HG03159 (cell line): ENCODE measurements around the gene MAST4.
"Not testable (repeated sequence)": the region's sequence is repeated elsewhere in the genome, so short reads cannot be mapped to it uniquely, and the experiment has no call there.

ENCODE experiments used
- ATAC-seq: cut with Tn5 transposase; IDR thresholded peaks from one replicate; pipeline ENCODE4 v1.9.1; 2021; ENCODE audit warnings: mild to moderate bottlenecking, moderate library complexity; ENCODE audit not compliant: unreplicated experiment

The MAST4 gene

DNA sequence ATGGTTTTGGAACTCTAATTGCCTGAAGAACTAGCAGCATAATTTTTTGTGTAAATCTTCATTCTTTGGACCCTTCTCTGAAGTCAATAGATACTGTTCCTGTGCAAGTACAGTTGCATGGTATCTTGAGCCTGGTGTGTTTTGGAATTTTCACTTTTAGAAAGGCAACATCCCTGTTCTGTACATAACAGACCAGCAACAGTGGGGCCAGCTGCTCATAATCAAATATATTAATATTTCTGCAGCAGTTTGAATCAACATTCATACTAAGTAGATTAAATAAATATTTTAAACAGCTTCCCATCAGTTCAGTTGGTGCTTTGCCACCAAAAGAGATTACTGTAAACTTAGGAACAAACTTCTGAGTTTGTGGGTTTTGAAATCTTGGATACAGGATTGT is 502.5 kb downstream of the MAST4 start:
- no peak for ATAC-seq

DNA sequence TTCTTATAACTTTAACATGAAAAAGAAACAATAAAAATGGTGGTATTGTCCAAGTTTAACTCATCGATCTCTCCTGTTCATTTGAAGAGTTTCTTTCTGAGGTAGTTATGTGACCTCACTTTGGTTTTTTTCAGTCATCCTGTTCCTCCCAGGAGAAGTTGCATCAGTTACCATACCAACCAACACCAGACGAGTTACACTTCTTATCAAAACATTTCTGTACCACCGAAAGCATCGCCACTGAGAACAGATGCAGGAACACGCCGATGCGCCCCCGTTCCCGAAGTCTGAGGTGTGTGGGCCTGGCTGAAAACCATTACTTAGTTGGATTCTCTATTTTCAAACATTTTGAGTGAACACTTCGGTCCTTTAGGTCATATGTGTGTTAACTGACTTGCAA is 504.1 kb downstream of the MAST4 start:
- no peak for ATAC-seq

DNA sequence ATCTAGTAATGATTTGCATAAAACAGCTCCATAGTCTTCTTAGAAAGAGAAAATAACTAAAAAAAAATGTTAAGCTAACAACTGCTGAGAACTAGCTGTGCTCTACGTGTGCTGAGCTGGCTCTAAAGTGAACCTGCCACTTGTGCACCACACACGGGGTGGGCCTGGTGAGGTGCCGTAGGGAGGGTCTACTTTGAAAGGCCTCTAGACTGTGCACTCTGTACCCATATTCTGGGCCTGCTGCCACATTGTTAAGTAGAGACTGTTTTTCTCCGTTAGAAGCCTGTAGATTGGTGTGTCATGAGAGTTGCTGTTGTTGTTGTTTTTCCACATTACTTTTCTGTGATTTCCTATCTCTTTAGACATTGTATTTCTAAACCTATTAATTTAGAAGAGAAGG is 506.5 kb downstream of the MAST4 start:
- no peak for ATAC-seq

DNA sequence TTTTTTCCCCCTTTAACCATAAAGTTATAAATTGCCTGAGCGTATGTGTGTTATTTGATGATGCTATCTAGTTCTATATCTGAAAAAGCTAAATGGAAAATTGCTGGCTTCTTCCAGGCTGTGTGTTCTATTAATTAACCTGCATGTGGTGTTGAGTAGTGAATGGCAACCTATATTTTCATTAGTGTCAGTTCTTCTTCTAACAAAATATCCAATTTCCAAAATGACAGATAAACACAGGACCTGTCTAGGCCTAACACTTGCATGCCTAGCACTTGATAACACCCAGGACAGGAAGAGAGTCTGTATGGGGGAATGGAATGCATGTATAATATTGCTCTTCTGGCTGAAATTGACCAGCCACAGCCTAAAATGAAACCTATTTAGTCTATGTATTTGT is 508.7 kb downstream of the MAST4 start:
- ATAC-seq: no peak

DNA sequence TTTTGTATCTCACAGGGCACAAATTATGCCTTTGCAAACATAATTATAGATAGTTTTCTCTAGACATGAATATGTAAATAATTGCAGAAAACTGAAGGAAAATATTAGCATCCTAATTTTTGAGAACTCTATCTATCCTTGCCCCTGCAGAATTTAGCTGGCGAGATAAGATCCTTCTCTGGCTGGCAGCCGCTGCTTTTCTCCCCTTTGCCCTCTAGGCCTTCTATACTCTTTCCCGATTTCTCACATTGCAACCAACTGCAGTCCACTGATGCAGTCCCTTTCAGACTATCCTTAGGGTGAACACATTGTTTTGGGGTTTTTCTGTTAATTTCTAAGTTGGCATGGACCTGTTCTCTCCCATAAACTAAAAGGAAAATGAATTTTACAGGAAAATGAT is 509.1 kb downstream of the MAST4 start:
- ATAC-seq: no peak

DNA sequence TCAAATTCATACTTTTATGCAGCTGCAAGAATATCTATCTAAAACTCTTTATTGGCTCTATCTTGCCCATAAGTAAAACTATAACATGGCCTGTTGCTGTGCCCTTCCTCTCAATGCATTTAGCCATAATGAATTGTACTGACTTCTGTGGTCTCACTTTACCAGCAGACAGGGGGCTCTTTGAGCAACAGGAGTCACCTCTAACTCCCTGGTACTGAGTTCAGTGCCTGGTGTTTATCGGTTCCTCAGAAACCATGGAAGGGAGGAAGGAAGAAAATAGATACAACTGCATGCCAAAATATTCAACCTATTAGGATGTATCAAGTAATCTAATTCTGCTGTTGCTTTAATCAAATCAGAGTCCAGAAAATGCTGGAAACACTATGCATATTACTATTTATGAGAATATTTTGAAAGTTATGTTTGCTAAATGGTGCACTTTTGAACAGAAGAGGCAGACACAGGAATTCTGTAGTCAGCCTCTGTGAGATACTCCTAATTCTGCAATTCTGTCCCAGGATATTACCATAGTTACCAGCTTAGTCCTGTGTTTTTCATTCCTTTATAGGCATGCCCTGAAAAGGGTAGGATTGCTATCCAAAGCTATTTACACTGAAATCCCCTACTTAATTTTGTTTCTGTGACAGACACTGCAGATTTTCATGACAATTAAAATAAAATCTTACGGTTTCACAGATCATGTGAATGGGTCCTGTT is 510.6 kb downstream of the MAST4 start:
- ATAC-seq: no peak

DNA sequence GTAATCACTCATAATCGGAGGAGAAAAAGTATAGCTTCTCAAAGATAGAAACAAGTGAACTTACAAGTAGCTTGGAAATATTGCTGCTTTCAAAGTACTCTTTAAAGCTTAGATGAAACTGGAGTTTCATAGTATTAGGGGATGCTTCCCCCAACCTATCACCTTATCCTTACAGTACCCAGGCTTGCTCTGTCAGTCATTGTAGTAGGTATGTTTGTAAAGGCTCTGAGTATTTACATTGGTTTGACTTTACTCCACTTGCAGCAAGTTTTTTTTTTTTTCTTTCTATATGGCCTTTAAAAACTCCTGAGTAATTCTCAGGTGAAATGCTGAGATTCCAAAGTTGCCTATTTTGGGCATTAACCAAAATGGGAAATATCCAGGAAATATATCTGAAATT is 515.6 kb downstream of the MAST4 start:
- no peak for ATAC-seq

DNA sequence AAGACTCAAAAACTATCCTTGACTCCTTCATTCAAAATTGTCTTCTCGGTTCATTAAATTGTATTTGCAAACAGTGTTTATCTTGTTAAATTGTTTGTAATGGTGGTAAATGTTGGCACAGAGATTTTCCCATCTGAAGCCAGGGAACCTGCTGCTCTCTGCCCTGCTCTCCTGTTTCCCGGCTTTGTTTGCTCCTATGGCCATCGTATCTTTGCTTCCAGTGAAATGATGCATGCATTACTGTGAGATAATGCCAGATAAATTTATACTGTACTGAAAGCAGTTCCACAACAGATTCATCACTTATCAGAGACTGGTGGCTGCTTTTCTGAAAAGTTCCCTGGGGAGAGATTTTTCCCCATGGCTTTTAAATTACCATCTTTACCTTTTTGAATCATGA is 519.1 kb downstream of the MAST4 start:
- no peak for ATAC-seq

DNA sequence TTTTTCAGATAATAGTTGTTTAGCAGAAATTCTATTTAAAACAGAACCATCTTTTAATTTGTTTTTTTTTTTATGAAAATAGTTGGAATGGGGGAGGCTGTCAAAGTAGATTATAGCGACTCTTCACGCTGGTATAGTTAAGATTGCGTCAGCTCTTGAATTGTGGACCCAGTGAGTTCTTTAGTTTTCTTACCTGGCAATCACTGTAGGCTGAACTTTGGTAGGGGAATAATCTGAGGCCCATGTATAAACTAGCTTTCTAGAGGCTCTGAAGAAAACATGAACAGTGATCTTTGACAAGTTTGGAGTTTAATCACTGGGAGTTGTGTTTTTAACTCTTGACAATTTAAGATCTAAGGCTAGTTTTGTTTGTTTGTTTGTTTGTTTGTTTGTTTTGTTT is 519.6 kb downstream of the MAST4 start:
- no peak for ATAC-seq

DNA sequence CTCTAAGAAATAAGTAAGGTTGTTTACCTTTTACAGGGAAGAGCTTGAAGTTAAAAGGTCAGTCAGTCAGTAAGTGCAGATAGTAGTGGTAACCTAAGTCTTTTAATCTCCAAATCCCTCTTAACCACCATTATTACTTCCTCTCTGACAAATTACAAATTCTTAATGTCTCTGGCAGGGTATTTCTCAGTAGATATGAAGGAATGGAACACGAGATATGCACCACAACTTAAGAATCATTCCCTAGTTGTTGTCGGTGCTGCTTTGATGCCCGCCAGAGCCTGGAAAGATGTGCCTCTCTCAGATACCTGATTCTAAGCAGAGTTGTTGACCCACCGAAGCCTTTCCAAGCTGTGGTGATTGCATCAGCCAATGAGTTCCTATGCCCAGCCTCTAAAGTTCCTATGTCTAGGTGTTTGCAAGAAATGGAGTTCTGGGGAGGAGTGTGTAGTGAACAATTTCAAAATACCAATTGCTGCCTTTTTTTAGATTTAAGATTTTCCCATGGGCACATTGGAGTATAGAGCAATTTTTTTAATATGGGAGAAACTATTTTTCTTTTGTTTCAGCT is 521.9 kb downstream of the MAST4 start:
- ATAC-seq: no peak

DNA sequence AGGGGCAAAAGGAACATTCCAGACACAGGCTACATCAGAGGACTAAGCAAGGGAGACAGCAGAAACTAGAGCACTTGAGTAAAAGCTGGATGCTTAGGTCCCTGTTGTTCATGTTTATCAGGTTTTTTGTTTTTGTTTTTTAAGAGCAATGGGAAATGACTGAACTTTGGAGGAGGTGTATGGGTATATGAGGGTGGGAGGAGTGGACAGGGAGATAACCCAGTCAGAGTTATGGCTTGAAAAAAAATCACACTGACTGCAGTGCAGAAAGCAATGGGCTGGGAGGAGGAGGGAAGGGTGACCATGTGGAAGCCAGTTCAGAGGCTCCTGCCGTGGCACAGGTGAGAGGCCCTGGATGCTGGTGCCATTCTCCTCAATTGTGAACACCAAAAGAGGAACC is 522.8 kb downstream of the MAST4 start:
- ATAC-seq: no peak

DNA sequence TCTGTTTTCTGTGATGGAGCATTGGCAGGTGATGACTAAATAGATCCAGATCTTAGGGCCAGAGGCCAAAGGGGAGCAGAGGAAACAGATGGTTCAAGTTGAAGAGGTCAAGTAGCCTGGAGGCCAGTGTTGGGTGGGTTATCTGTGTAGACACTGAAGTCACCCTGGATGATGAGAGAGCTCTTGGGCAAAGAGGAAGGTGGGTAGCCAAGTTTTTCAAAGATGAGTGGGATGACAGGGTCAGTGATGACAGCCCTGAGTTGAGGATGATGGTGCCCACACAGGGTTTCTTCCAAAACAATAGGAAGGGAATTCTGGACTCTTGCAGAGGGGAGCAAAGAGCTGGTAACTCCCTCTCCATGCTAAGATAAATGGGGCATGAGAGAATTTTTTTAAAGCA is 523.8 kb downstream of the MAST4 start:
- no peak for ATAC-seq

DNA sequence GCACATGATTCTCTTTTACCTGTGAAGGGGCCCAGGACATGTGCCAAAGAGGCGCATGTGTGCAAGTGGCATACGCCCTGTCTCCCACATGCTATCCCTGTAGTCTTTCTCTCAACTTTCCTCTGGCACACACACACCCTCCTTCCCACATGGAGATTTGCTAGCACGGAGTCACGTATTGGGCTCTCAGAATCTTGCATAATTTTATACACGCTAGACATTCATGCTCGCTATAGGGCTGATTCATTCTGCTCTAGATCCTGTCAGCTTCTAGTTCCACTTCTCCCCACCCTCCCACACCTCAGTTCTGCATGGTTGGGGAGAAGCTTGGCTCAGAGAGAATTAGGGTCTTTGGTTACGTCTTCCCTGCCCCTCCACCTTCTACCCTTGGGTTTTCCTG is 527.6 kb downstream of the MAST4 start:
- ATAC-seq: no peak

DNA sequence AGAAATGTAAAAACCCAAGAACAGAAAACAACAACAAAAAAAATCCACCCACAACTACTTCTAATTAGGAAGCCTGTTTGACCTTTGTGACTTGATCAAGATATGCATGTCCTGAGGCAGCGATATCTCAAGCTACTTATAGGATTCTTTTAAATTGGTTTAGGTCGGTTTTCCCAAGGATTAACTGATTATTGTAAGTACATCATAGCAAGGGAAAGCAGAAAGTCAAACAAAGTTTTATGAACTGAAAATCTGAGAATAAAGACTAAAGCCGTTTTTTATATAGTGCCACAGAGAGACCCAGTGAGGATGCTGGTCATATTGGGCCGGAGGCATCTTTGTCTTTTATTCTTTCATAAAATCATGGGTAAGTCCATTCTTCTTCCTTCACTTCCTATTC is 528.4 kb downstream of the MAST4 start:
- no peak for ATAC-seq

DNA sequence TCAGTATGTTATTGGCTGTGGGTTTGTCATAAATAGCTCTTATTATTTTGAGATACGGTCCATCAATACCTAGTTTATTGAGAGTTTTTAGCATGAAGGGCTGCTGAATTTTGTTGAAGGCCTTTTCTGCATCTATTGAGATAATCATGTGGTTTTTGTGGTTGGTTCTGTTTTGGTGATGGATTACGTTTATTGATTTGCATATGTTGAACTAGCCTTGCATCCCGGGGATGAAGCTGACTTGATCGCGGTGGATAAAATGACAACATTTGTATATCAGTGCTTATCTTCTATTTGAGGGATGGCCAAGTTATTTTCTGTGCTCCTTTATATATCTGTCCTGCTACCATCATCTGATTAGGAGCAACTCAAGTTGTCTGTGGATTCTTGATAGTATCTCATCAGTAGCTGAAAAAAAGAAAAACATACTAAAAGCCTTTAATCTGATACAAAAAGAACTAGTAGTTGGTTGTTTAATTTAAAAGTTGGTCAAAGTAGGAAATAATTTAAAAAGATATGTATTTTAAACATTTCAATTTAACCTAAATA is 531.2 kb downstream of the MAST4 start:
- not testable (repeated sequence) for ATAC-seq

DNA sequence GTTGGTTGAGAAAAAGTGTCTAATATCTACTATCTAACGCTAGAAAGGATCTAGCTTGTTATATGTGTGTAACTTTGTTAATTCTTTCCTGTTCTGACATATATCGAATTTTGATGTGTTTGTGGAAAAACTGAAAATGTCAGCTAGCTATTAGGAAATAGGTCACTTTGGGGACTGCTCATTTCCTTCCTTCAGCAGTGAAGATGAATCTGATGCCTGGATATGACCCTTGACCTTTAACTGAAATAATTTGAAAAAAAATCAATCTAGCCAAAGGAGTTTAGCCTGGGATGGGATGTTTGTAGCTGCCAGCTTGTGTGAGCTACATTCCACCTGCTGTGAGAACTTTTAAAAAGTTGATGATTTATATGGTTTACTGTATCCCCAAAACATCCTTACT is 533.6 kb downstream of the MAST4 start:
- ATAC-seq: no peak

DNA sequence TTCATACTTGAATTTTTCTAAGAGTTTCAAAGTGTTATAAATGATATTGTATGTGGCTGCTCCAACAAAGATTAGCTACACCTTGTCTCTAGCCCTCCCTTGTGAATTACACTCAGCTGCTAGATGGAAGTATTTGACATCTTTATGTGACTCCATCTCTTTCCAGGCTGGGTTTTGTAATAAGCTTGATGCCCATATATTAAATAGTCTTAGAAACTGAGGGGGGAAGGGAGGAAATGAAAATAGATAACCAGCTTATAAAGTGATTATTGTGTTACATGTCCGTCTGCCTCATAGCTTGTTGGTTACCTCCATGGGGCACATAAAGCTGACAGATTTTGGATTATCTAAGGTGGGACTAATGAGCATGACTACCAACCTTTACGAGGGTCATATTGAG is 537.0 kb downstream of the MAST4 start:
- no peak for ATAC-seq

DNA sequence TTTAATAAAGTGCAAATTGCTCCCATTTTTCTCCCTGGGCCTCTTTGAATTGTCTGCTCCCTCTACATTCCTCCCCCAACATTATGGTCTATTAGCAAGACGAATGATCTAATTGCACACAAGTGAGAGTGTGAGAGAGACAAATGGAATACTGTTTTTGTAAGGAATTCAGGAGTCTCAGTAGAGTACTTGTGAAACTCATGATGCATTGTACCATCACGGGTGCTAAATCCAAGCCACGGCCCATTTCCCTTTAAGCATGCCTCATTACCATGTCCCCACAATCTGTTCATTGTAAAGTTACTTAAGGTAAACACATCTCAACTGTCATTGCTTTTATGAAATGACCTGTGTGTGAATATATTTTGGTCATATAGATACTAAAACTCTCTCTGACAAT is 537.6 kb downstream of the MAST4 start:
- ATAC-seq: no peak

DNA sequence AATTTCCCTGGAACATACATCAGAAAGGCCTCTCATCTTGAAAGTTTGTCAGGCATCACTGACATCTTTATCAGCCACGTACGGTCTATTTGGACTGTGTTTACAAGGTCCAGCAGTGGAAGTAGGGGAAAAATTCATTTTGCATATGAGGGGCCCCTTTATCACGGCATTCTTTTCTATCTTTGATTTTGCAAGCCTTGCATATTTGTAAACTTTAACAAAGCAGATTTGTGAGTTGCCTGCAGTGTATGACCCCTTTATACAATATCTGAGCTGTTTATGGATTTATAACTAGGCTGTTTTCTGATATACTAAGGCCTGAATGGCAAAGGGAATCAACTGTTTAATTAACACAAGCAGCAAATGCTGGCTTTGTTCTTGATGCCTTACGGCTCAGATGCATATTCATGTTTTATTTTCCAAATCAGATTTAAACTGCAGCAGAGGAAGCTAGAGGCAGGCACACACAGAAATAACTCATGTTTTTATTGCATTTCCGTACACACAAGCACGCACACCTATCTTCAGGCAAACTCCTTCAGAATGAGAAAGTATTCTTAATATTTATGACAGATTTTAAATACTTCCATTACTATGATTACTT is 539.3 kb downstream of the MAST4 start:
- no peak for ATAC-seq

DNA sequence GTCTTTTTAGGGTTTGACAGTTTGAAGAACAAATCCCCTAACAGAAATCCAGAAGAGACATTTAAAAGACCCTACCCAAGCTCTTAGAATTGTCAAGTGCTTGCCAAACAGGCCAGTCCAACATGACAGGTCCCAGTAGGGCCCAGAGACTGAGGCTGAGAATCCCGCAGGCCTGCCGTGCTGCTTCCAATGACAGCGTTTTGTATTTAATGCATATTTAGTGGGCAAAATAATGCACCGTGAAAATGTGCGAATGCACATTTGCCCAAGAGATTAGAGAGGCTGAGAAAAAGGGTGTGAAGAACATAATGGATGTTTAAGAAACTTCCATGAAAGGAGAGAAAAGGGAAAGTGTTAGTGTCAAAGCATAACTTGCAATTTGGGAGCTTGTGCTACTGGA is 542.8 kb downstream of the MAST4 start:
- no peak for ATAC-seq

DNA sequence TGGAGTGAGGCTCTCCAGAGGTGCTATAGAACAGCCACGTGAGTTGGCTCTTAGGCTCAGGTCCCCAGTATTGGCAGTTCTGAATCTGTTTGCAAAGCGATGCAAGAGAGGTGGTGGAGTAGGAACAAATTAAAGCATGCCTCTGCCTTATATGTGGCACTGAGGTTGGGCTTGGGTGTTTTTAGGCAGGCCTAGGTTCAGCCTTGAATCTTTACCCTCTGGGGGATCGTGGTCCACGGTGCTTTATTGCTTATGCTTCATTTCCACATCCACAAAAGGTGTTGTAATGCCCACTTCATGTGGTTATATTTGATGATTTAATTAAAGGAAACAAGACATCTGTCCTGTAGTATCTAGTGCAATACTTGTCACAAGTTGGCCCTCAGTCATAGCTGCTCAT is 544.2 kb downstream of the MAST4 start:
- no peak for ATAC-seq

DNA sequence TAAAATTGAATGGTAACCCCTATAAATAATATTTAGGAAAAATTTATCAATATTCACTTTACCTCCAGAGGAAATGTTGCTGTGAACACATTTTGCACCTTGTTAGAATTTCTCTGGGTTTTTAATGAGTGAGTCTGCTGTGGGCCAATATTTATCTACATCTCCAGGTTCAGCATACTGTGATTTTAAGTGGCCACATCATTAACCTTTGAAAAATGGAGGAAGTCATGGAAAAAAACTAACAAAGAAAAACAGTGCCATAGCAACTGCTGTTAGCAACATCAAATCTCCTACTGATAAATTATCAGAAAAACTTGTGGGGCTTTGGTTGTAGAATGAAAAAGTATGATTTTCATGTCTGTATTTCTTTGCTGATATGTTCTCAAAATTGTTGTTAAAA is 545.5 kb downstream of the MAST4 start:
- ATAC-seq: no peak
